GM18526 (cell line): Measurements from ENCODE around the gene FAM20A.

ENCODE experiments used
- POLR2A ChIP-seq: IDR thresholded peaks from 3 replicates; pipeline ENCODE4 v1.6.1; 2011; ENCODE audit not compliant: insufficient read length; ENCODE audit errors: extremely low read depth

The FAM20A gene

GRCh38 chr17:68600067-68600930, 868 bp downstream of the FAM20A start:
- TF ChIP-seq POLR2A = no peak

- TF ChIP-seq POLR2A = no peak
Observed at GRCh38 chr17:68599552-68600066, 1.6 kb downstream of the FAM20A start.

- TF ChIP-seq POLR2A = no peak
Observed at GRCh38 chr17:68599091-68599490, 2.1 kb downstream of the FAM20A start.

- TF ChIP-seq POLR2A = no peak
Observed at GRCh38 chr17:68598545-68598961, 2.6 kb downstream of the FAM20A start.

GRCh38 chr17:68598074-68598473, 3.1 kb downstream of the FAM20A start:
- no peak for TF ChIP-seq POLR2A

- no peak for TF ChIP-seq POLR2A
Observed at GRCh38 chr17:68596411-68596945, 4.7 kb downstream of the FAM20A start.

GRCh38 chr17:68595986-68596385, 5.2 kb downstream of the FAM20A start:
- TF ChIP-seq POLR2A = no peak

- no peak for TF ChIP-seq POLR2A
Observed at GRCh38 chr17:68595496-68595895, 5.7 kb downstream of the FAM20A start.

- TF ChIP-seq POLR2A = no peak
Observed at GRCh38 chr17:68594552-68594951, 6.6 kb downstream of the FAM20A start.

- no peak for TF ChIP-seq POLR2A
Observed at GRCh38 chr17:68592682-68593641, 8.2 kb downstream of the FAM20A start.

GRCh38 chr17:68592009-68592408, 9.2 kb downstream of the FAM20A start:
- TF ChIP-seq POLR2A = no peak

- TF ChIP-seq POLR2A = no peak
Observed at GRCh38 chr17:68591583-68591982, 9.6 kb downstream of the FAM20A start.

- TF ChIP-seq POLR2A = no peak
Observed at GRCh38 chr17:68589086-68589485, 12.1 kb downstream of the FAM20A start.

GRCh38 chr17:68588362-68588761, 12.8 kb downstream of the FAM20A start:
- TF ChIP-seq POLR2A = no peak

- no peak for TF ChIP-seq POLR2A
Observed at GRCh38 chr17:68587847-68588246, 13.3 kb downstream of the FAM20A start.
